Measurements from ENCODE around the gene ADAM22. TPM values are rescaled to one million over a fixed set of nuclear protein-coding genes. Genes with fewer than 3 reads are reported as not detected.

ADAM22 gene
- total and polyA plus RNA-seq, 2 of the 4 experiments (the other 2 are of a cell fraction), result 0.03 to 0.18 TPM

DNA sequence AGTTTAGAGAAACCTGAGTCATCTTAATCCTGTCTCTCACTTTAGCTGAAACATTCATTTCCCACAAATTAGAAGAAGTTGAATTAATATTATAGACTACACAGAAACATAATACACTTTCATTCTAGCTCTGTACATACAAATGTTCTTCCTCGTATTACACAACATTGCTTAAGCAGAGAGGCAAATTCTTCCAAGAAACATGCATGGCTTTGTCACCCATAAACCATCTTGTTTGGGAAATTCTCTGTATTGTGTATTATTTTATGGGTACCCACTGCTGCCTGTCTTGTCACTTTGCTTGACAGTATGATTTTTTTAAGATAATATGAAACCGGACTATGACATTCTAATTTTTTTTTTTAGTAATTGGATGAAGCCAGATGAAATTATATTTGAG, 181.8 kb downstream of the ADAM22 start:
- no peak overlapping the region for H3K27ac ChIP-seq (ENCODE audit: insufficient read depth, low read length)

More for the DNA sequence above, 181.8 kb downstream of the ADAM22 start:
- no peak overlapping the region for H2BK120ac ChIP-seq (ENCODE audit: low read depth, low read length)
- H2AK5ac ChIP-seq (ENCODE audit: low read depth, low read length), result no peak overlapping the region
- H2AK9ac ChIP-seq (replicated peaks; ENCODE audit: low read depth, low read length, poor library complexity), result no peak overlapping the region
- H4K91ac ChIP-seq (ENCODE audit: insufficient read depth, low read depth, low read length), result no peak overlapping the region
- H2BK15ac ChIP-seq (ENCODE audit: low read depth, low read length), result no peak overlapping the region
- H3K9ac ChIP-seq (ENCODE audit: low read depth, low read length), result no peak overlapping the region
- H3K9me3 ChIP-seq (ENCODE audit: control insufficient read depth, insufficient read depth, low read length), result no peaks in the 10 kb centered on the region
- TF ChIP-seq CHD1 (IDR thresholded peaks at IDR 0.05; ENCODE audit: low read depth, low read length) (no peak), RFX5 (IDR thresholded peaks at IDR 0.05; ENCODE audit: low read depth, low read length) (no peak), RCOR1 (IDR thresholded peaks at IDR 0.05; ENCODE audit: insufficient replicate concordance, low read length) (no peak), NFE2L2 (IDR thresholded peaks at IDR 0.05; ENCODE audit: low read depth, low read length) (no peak), CEBPB (IDR thresholded peaks at IDR 0.05; ENCODE audit: low read depth, low read length) (no peak), BHLHE40 (IDR thresholded peaks at IDR 0.05; ENCODE audit: low read depth, low read length) (no peak), SMC3 (IDR thresholded peaks at IDR 0.05; ENCODE audit: low read depth, low read length) (no peak), POLR2A (IDR thresholded peaks at IDR 0.05; ENCODE audit: low read depth, low read length) (no peak), FOS (IDR thresholded peaks at IDR 0.05; ENCODE audit: low read depth, low read length) (no peak), RAD21 (IDR thresholded peaks at IDR 0.05; ENCODE audit: low read length) (no peak), MAZ (IDR thresholded peaks at IDR 0.05; ENCODE audit: borderline replicate concordance, low read depth, low read length) (no peak)
- TF ChIP-seq, protein P1, sequence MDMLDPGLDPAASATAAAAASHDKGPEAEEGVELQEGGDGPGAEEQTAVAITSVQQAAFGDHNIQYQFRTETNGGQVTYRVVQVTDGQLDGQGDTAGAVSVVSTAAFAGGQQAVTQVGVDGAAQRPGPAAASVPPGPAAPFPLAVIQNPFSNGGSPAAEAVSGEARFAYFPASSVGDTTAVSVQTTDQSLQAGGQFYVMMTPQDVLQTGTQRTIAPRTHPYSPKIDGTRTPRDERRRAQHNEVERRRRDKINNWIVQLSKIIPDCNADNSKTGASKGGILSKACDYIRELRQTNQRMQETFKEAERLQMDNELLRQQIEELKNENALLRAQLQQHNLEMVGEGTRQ (IDR thresholded peaks at IDR 0.05; ENCODE audit: low read depth, low read length), result no peak
- TF ChIP-seq, protein P2, sequence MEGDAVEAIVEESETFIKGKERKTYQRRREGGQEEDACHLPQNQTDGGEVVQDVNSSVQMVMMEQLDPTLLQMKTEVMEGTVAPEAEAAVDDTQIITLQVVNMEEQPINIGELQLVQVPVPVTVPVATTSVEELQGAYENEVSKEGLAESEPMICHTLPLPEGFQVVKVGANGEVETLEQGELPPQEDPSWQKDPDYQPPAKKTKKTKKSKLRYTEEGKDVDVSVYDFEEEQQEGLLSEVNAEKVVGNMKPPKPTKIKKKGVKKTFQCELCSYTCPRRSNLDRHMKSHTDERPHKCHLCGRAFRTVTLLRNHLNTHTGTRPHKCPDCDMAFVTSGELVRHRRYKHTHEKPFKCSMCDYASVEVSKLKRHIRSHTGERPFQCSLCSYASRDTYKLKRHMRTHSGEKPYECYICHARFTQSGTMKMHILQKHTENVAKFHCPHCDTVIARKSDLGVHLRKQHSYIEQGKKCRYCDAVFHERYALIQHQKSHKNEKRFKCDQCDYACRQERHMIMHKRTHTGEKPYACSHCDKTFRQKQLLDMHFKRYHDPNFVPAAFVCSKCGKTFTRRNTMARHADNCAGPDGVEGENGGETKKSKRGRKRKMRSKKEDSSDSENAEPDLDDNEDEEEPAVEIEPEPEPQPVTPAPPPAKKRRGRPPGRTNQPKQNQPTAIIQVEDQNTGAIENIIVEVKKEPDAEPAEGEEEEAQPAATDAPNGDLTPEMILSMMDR (conservative IDR thresholded peaks at IDR 0.05; ENCODE audit: low read depth, low read length), result no peak
- in situ Hi-C loops (cut with MboI; ENCODE audit: low sequenced_read_pairs) (loop anchor here (10.0 to 25.0 kb wide), 2 partner anchors 329 to 611 kb away; no protein-coding TSS in a partner anchor), intact Hi-C loops (cut with micrococcal nuclease) (loop anchor here (2.0 kb wide), 1 partner anchor 23 kb away; no protein-coding TSS in a partner anchor), dilution Hi-C loops (cut with HindIII; ENCODE audit: low sequenced_read_pairs, unreplicated experiment) (no loop called here)
- no peak overlapping the region for H3K4me3 ChIP-seq (ENCODE audit: insufficient read depth, low read depth, low read length)
- H3K27me3 ChIP-seq (ENCODE audit: control insufficient read depth, insufficient read depth, low read length), result no peaks in the 10 kb centered on the region
- ChIA-PET CTCF (interaction anchor here (0.6 to 0.7 kb wide), 2 partner anchors 18 to 1925 kb away, joined by 3 to 5 read pairs; no protein-coding TSS in a partner anchor), POLR2A (ENCODE audit: unreplicated experiment) (no interaction called here)
- H3K4ac ChIP-seq (ENCODE audit: low read depth, low read length), result no peak overlapping the region
- no peaks in the 10 kb centered on the region for H3K36me3 ChIP-seq (ENCODE audit: control insufficient read depth, insufficient read depth, low read length)
- H3K56ac ChIP-seq (ENCODE audit: extremely low read depth, insufficient read depth, low read length), result no peak overlapping the region
- no peak overlapping the region for H2BK20ac ChIP-seq (ENCODE audit: low read depth, low read length)
- H3K9me1 ChIP-seq (ENCODE audit: insufficient read depth, low read length), result no peaks in the 10 kb centered on the region
- no peak overlapping the region for H3K23ac ChIP-seq (ENCODE audit: low read depth, low read length)
- no peaks in the 10 kb centered on the region for H3K79me1 ChIP-seq (ENCODE audit: low read depth in 1 of 2, low read length in 2 of 2)
- no TSS peak for BruUV-seq (replicated peaks)
- H3K14ac ChIP-seq (replicated peaks; ENCODE audit: low read depth, low read length), result no peak overlapping the region
- no peaks in the 10 kb centered on the region for H3K4me1 ChIP-seq (ENCODE audit: control insufficient read depth, insufficient read depth, low read length)
- no peak for ATAC-seq (ENCODE audit: low read depth)
- H2AFZ ChIP-seq (replicated peaks; ENCODE audit: low read length, poor library complexity), result no peak overlapping the region
- H4K5ac ChIP-seq (ENCODE audit: low read depth, low read length), result no peak overlapping the region
- no peak overlapping the region for H2BK5ac ChIP-seq (ENCODE audit: low read depth, low read length, poor library complexity, severe bottlenecking)
- DNase-seq, result no peak
- no peak overlapping the region for H4K8ac ChIP-seq (ENCODE audit: low read depth in 2 of 2, low read length in 2 of 2)
- no peak overlapping the region for H3K4me2 ChIP-seq (ENCODE audit: low read depth, low read length)
- WGBS, 2 experiments (ENCODE audit: extremely low coverage in 2 of 2, insufficient read length in 1 of 2), result no CpG with 5 or more reads among the region's 2 CpGs
- H3K18ac ChIP-seq (ENCODE audit: low read depth, low read length), result no peak overlapping the region
- no peaks in the 10 kb centered on the region for H4K20me1 ChIP-seq (ENCODE audit: insufficient read depth, low read length)

All from IMR-90 (cell line).